AG04450 (cell line): Measurements from ENCODE around the gene MTMR1. TPM values are rescaled to one million over a fixed set of nuclear protein-coding genes. Genes with fewer than 3 reads are reported as not detected.

Experiments
- CTCF ChIA-PET: fragments of 300-600, 350-600 bp; formaldehyde crosslinking; extraction: SDS; loops from one replicate; lab custom pipeline; 2022; ENCODE audit warnings: antibody characterized with exemption, inconsistent platforms; lab: Charles Lee
- POLR2A ChIA-PET: fragments of 350-600 bp; formaldehyde crosslinking; extraction: SDS; loops from one replicate; lab custom pipeline; 2021; ENCODE audit warnings: antibody characterized with exemption, inconsistent platforms; lab: Yijun Ruan, JAX
- DNase-seq: peaks from one replicate; pipeline ENCODE4 v3.0.0-alpha.2; 2011; ENCODE audit warnings: low read depth, low spot score
- H3K27ac ChIP-seq: one replicate; pipeline ENCODE4 v1.5.1; 2012; ENCODE audit warnings: low read depth, low read length, control low read depth
- H3K27me3 ChIP-seq: one replicate; pipeline ENCODE4 v1.6.0; 2012; ENCODE audit warnings: low read length; ENCODE audit not compliant: control insufficient read depth, insufficient read depth
- H3K4me3 ChIP-seq: 2 replicates; pipeline ENCODE4 v1.5.1; 2011; ENCODE audit warnings: mild to moderate bottlenecking, low read depth, low read length, control low read depth
- H3K9me3 ChIP-seq: 2 replicates; pipeline ENCODE4 v1.5.1; 2012; ENCODE audit warnings: low read length; ENCODE audit not compliant: control insufficient read depth, insufficient read depth
- CTCF ChIP-seq: IDR thresholded peaks from 2 replicates; pipeline ENCODE4 v1.5.1; 2011; ENCODE audit warnings: low read depth, low read length, control low read depth, inconsistent platforms
- polyA plus RNA-seq: library from polyadenylated mRNA; depleted of rRNA; stranded (reverse); fragments of >200 nt; gene quantifications from 2 replicates; pipeline ENCODE4 v1.2.3, GENCODE V29; 2011

MTMR1 gene
- polyA plus RNA-seq, 1 experiment, result 43.6 TPM

- TF ChIP-seq CTCF, result no peak
- POLR2A ChIA-PET, result interaction anchor here (0.6 kb wide), 1 partner anchor 14 kb away, joined by 5 read pairs; no protein-coding TSS in a partner anchor
- DNase-seq, result no peak
Observed at GRCh38 chrX:150712619-150713018, 19.4 kb downstream of the MTMR1 start.

GRCh38 chrX:150715184-150715583, 22.0 kb downstream of the MTMR1 start:
- POLR2A ChIA-PET, result no interaction called here
- Histone ChIP-seq H3K27me3 (no peaks in the 10 kb centered on the region), H3K9me3 (no peaks in the 10 kb centered on the region), H3K4me3 (no peak overlapping the region), H3K27ac (no peak overlapping the region)
- no peak for TF ChIP-seq CTCF
- DNase-seq, result no peak
- CTCF ChIA-PET, result interaction anchor here (0.5 to 1.6 kb wide), 7 partner anchors 16 to 775 kb away, joined by 3 to 7 read pairs (median 6); no protein-coding TSS in a partner anchor

More at GRCh38 chrX:150712619-150713018, 19.4 kb downstream of the MTMR1 start:
- CTCF ChIA-PET, result interaction anchor here (0.6 to 1.5 kb wide), 4 partner anchors 11 to 774 kb away, joined by 3 to 5 read pairs (median 3); partner anchors contain the start of gene MTM1
- H3K27ac ChIP-seq, result no peak overlapping the region
- no peaks in the 10 kb centered on the region for H3K27me3 ChIP-seq
- no peak overlapping the region for H3K4me3 ChIP-seq
- no peaks in the 10 kb centered on the region for H3K9me3 ChIP-seq

GRCh38 chrX:150719621-150720020, 26.4 kb downstream of the MTMR1 start:
- no peak overlapping the region for H3K27ac ChIP-seq
- no peaks in the 10 kb centered on the region for H3K9me3 ChIP-seq
- ChIA-PET POLR2A (no interaction called here), CTCF (interaction anchor here (1.2 kb wide), 1 partner anchor 36 kb away, joined by 4 read pairs; no protein-coding TSS in a partner anchor)
- H3K4me3 ChIP-seq, result no peak overlapping the region
- TF ChIP-seq CTCF, result no peak
- DNase-seq, result no peak
- no peaks in the 10 kb centered on the region for H3K27me3 ChIP-seq

- no peaks in the 10 kb centered on the region for H3K9me3 ChIP-seq
- POLR2A ChIA-PET, result no interaction called here
- CTCF ChIA-PET, result no interaction called here
Observed at GRCh38 chrX:150729956-150730355, 36.8 kb downstream of the MTMR1 start.

More at GRCh38 chrX:150729956-150730355, 36.8 kb downstream of the MTMR1 start:
- Histone ChIP-seq H3K27ac (no peak overlapping the region), H3K4me3 (no peak overlapping the region), H3K27me3 (no peaks in the 10 kb centered on the region)
- no peak for TF ChIP-seq CTCF
- no peak for DNase-seq
